WTC11 (cell line): ENCODE results near the gene CFAP157.

Experiments used
- ESRRA ChIP-seq: sonication (generic); formaldehyde crosslinking; IDR thresholded peaks from 2 replicates; pipeline ENCODE4 v1.8.1; 2022; ENCODE audit warnings: mild to moderate bottlenecking, missing genetic modification reagents, borderline replicate concordance
- ETV6 ChIP-seq: sonication (generic); formaldehyde crosslinking; IDR thresholded peaks from 2 replicates; pipeline ENCODE4 v1.8.1; 2022; ENCODE audit warnings: mild to moderate bottlenecking, missing genetic modification reagents
- FOXK1 ChIP-seq: sonication (generic); formaldehyde crosslinking; IDR thresholded peaks from 2 replicates; pipeline ENCODE4 v1.8.0; 2022; ENCODE audit warnings: mild to moderate bottlenecking, moderate library complexity, missing genetic modification reagents
- MXD4 ChIP-seq: fragments of 250-450 bp; sonication (Bioruptor Pico); IDR thresholded peaks from 2 replicates; pipeline ENCODE4 v1.8.0; 2021; ENCODE audit warnings: mild to moderate bottlenecking, moderate library complexity, borderline replicate concordance
- NR1H2 ChIP-seq: sonication (generic); formaldehyde crosslinking; IDR thresholded peaks from 2 replicates; pipeline ENCODE4 v1.9.0; 2021; ENCODE audit warnings: mild to moderate bottlenecking, moderate library complexity, missing genetic modification reagents
- PRRX2 ChIP-seq: fragments of 250-450 bp; sonication (Bioruptor Pico); IDR thresholded peaks from 2 replicates; pipeline ENCODE4 v1.8.0; 2021; ENCODE audit warnings: mild to moderate bottlenecking
- SMAD4 ChIP-seq: sonication (generic); formaldehyde crosslinking; IDR thresholded peaks from 2 replicates; pipeline ENCODE4 v1.8.0; 2022; ENCODE audit warnings: mild to moderate bottlenecking, missing genetic modification reagents
- SP1 ChIP-seq: sonication (generic); formaldehyde crosslinking; conservative IDR thresholded peaks from 2 replicates; pipeline ENCODE4 v1.8.1; 2022; ENCODE audit warnings: missing genetic modification reagents
- TCF7 ChIP-seq: sonication (generic); formaldehyde crosslinking; IDR thresholded peaks from 2 replicates; pipeline ENCODE4 v1.8.0; 2022; ENCODE audit warnings: mild to moderate bottlenecking, low read depth, missing genetic modification reagents, moderate library complexity
- ZBTB21 ChIP-seq: sonication (generic); formaldehyde crosslinking; IDR thresholded peaks from 2 replicates; pipeline ENCODE4 v1.8.1; 2023; ENCODE audit warnings: mild to moderate bottlenecking, missing genetic modification reagents, borderline replicate concordance
- ZNF423 ChIP-seq: fragments of 250-450 bp; sonication (Bioruptor Pico); IDR thresholded peaks from 2 replicates; pipeline ENCODE4 v2.1.2; 2022; ENCODE audit warnings: mild to moderate bottlenecking, moderate library complexity
- TF ChIP-seq, protein P1 (sequence below): fragments of 200-600 bp; IDR thresholded peaks from 2 replicates; pipeline ENCODE4 v1.8.0; 2022; ENCODE audit warnings: antibody characterized with exemption
- TF ChIP-seq, protein P2 (sequence below): sonication (generic); formaldehyde crosslinking; IDR thresholded peaks from 2 replicates; pipeline ENCODE4 v1.8.1; 2022; ENCODE audit warnings: low read depth, missing genetic modification reagents, borderline replicate concordance
- TF ChIP-seq, protein P3 (sequence below): sonication (generic); formaldehyde crosslinking; IDR thresholded peaks from 2 replicates; pipeline ENCODE4 v1.8.0; 2023; ENCODE audit warnings: missing genetic modification reagents, mild to moderate bottlenecking, borderline replicate concordance

DNA sequence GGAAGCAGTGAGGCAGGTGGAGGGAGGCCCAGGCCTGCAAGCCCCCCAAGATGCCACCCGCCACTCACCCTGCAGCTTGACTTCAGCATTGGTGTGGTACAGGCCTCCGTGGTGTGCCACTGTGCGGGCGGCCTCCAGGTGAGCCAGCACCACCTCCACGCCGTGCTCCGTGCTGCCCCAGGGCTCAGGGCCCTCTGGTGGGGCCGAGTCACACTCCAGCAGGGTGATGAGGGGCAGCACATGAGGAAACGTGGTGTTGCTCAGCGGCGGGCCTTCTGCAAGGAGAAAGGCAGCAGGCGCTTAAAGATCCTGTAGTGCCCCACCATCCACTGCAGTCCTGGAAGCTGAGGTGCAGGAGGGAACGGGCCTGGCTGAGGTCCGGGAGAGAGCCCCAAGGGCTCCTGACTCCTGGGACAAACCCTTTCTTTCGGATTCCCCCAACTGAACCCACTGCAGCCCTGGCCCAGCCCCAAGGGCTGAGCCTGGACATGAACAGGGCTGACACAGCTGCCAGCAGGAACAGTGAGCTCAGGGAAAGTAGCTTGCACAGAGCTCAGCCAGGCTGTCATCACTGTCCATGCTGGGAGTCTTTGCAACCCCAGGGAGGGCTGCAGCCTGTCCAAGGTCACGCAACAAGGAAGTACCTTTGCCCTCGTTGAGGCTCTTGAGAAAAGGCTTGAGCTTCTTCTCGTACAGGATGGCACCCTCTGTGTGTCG lies 33.0 kb downstream of the CFAP157 start:
- TF ChIP-seq, protein P1, sequence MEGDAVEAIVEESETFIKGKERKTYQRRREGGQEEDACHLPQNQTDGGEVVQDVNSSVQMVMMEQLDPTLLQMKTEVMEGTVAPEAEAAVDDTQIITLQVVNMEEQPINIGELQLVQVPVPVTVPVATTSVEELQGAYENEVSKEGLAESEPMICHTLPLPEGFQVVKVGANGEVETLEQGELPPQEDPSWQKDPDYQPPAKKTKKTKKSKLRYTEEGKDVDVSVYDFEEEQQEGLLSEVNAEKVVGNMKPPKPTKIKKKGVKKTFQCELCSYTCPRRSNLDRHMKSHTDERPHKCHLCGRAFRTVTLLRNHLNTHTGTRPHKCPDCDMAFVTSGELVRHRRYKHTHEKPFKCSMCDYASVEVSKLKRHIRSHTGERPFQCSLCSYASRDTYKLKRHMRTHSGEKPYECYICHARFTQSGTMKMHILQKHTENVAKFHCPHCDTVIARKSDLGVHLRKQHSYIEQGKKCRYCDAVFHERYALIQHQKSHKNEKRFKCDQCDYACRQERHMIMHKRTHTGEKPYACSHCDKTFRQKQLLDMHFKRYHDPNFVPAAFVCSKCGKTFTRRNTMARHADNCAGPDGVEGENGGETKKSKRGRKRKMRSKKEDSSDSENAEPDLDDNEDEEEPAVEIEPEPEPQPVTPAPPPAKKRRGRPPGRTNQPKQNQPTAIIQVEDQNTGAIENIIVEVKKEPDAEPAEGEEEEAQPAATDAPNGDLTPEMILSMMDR = no peak
- no peak for TF ChIP-seq PRRX2 (CRISPR knock-in tag)
- TF ChIP-seq, protein P2, sequence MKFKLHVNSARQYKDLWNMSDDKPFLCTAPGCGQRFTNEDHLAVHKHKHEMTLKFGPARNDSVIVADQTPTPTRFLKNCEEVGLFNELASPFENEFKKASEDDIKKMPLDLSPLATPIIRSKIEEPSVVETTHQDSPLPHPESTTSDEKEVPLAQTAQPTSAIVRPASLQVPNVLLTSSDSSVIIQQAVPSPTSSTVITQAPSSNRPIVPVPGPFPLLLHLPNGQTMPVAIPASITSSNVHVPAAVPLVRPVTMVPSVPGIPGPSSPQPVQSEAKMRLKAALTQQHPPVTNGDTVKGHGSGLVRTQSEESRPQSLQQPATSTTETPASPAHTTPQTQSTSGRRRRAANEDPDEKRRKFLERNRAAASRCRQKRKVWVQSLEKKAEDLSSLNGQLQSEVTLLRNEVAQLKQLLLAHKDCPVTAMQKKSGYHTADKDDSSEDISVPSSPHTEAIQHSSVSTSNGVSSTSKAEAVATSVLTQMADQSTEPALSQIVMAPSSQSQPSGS (CRISPR knock-in tag) = no peak
- no peak for TF ChIP-seq SP1 (CRISPR knock-in tag)
- no peak for TF ChIP-seq NR1H2
- TF ChIP-seq MXD4 = no peak
- TF ChIP-seq ZBTB21 (CRISPR knock-in tag) = no peak
- TF ChIP-seq ESRRA (CRISPR knock-in tag) = no peak
- no peak for TF ChIP-seq FOXK1
- no peak for TF ChIP-seq TCF7
- no peak for TF ChIP-seq ZNF423
- no peak for TF ChIP-seq SMAD4 (CRISPR knock-in tag)
- no peak for TF ChIP-seq ETV6 (CRISPR knock-in tag)
- TF ChIP-seq, protein P3, sequence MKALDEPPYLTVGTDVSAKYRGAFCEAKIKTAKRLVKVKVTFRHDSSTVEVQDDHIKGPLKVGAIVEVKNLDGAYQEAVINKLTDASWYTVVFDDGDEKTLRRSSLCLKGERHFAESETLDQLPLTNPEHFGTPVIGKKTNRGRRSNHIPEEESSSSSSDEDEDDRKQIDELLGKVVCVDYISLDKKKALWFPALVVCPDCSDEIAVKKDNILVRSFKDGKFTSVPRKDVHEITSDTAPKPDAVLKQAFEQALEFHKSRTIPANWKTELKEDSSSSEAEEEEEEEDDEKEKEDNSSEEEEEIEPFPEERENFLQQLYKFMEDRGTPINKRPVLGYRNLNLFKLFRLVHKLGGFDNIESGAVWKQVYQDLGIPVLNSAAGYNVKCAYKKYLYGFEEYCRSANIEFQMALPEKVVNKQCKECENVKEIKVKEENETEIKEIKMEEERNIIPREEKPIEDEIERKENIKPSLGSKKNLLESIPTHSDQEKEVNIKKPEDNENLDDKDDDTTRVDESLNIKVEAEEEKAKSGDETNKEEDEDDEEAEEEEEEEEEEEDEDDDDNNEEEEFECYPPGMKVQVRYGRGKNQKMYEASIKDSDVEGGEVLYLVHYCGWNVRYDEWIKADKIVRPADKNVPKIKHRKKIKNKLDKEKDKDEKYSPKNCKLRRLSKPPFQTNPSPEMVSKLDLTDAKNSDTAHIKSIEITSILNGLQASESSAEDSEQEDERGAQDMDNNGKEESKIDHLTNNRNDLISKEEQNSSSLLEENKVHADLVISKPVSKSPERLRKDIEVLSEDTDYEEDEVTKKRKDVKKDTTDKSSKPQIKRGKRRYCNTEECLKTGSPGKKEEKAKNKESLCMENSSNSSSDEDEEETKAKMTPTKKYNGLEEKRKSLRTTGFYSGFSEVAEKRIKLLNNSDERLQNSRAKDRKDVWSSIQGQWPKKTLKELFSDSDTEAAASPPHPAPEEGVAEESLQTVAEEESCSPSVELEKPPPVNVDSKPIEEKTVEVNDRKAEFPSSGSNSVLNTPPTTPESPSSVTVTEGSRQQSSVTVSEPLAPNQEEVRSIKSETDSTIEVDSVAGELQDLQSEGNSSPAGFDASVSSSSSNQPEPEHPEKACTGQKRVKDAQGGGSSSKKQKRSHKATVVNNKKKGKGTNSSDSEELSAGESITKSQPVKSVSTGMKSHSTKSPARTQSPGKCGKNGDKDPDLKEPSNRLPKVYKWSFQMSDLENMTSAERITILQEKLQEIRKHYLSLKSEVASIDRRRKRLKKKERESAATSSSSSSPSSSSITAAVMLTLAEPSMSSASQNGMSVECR (CRISPR knock-in tag) = no peak
